ENCODE results near the gene PKD1L1. TPM values are rescaled to one million over a fixed set of nuclear protein-coding genes. Genes with fewer than 3 reads are reported as not detected.

Gene PKD1L1
- total RNA-seq, 6 donors from 2014 or later, result 0.46 to 4.8 (median 0.75) TPM

DNA sequence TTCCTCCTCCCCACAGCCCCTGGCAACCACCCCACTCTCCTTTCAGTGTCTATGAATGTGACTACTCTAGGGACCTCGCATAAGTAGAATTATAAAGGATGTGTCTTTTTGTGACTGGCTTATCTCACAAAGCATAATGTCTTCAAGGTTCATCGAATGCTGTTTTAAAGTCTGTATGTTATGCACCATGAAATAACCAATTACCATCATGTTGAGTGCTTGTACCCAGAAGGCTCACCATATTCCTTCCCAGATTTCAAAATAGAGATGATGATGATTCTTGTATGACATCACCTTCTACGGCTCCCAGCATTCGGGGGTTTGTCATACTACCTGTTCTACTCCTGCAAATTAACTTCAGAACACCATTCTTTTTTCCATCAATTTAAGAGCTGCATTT is 11.9 kb downstream of the PKD1L1 start:
- H3K27me3 ChIP-seq, result no peaks in the 10 kb centered on the region
- no peaks in the 10 kb centered on the region for H3K9me3 ChIP-seq
- no peak for ATAC-seq (ENCODE audit: low FRiP score in 2 of 2)
- H3K4me1 ChIP-seq, result peaks cover 12 to 20% (median 17%) of the 10 kb centered on the region in 4 donors
- TF ChIP-seq POLR2AphosphoS5 (IDR thresholded peaks at IDR 0.05), result no peak
- TF ChIP-seq, protein P1, sequence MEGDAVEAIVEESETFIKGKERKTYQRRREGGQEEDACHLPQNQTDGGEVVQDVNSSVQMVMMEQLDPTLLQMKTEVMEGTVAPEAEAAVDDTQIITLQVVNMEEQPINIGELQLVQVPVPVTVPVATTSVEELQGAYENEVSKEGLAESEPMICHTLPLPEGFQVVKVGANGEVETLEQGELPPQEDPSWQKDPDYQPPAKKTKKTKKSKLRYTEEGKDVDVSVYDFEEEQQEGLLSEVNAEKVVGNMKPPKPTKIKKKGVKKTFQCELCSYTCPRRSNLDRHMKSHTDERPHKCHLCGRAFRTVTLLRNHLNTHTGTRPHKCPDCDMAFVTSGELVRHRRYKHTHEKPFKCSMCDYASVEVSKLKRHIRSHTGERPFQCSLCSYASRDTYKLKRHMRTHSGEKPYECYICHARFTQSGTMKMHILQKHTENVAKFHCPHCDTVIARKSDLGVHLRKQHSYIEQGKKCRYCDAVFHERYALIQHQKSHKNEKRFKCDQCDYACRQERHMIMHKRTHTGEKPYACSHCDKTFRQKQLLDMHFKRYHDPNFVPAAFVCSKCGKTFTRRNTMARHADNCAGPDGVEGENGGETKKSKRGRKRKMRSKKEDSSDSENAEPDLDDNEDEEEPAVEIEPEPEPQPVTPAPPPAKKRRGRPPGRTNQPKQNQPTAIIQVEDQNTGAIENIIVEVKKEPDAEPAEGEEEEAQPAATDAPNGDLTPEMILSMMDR (IDR thresholded peaks at IDR 0.05), result no peak
- no peak for TF ChIP-seq EP300 (IDR thresholded peaks at IDR 0.05)
- no peak for TF ChIP-seq POLR2A (IDR thresholded peaks at IDR 0.05)
- no peak for DNase-seq
- no peak overlapping the region for H3K27ac ChIP-seq
- H3K36me3 ChIP-seq, result no peaks in the 10 kb centered on the region
- WGBS, 2 donors, result 95 to 97% methylated on average over 4 of the region's 4 CpGs
- H3K4me3 ChIP-seq, result no peak overlapping the region

DNA sequence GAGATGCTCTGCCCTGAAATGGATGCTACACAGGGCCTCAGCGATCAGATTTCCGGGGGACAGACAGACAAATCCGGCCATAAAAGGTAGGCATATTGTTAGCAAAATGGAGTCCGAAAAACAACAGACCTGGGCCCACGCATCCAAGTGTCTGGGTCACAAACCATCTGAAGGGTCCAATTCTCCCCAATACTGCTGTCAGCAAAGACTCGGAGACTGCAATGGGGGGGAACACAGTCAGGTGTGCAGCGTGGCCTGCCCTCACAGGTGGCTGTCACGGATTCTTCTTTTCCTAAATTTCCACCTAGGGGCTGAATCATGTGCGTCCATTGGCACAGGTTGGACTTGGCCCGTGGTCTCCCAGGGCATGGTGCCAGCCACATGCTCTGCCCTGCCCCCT is 12.9 kb downstream of the PKD1L1 start:
- WGBS, 2 donors, result 90 to 93% methylated on average over 10 of the region's 10 CpGs

DNA sequence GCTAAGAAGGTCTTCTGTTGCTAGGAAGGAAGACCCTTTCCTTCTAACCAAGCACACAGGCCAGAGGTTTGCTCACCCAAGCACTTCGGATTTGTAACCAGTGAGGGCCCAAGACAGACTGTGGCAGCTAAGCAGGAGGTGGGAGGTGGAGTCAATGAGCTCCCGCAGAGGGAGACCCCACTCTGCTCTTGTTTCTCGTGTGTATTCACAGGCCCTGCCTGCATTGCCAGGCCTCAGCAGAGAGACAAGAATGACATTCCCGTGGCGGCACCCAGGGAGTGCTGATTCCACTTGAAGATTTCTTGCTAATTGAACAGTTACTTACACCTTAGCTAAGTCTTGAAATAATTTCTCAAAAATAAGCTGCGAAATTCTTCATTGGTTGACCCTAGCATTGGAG is 13.4 kb downstream of the PKD1L1 start:
- ATAC-seq (ENCODE audit: low FRiP score in 2 of 2) (no peak), DNase-seq (no peak)
- no peak overlapping the region for H3K27ac ChIP-seq
- H3K4me1 ChIP-seq, result peaks cover 2 to 5% (median 4%) of the 10 kb centered on the region in 4 donors
- H3K9me3 ChIP-seq, result no peaks in the 10 kb centered on the region
- 92 to 100% methylated on average over 3 to 6 of the region's 6 CpGs for WGBS, 2 donors
- H3K4me3 ChIP-seq, result no peak overlapping the region
- TF ChIP-seq POLR2A (IDR thresholded peaks at IDR 0.05) (no peak), EP300 (IDR thresholded peaks at IDR 0.05) (no peak), POLR2AphosphoS5 (IDR thresholded peaks at IDR 0.05) (no peak)
- TF ChIP-seq, protein P1 (IDR thresholded peaks at IDR 0.05), result no peak
- no peaks in the 10 kb centered on the region for H3K36me3 ChIP-seq
- H3K27me3 ChIP-seq, result no peaks in the 10 kb centered on the region

More for the DNA sequence above, 12.9 kb downstream of the PKD1L1 start:
- TF ChIP-seq POLR2AphosphoS5 (IDR thresholded peaks at IDR 0.05) (no peak), POLR2A (IDR thresholded peaks at IDR 0.05) (no peak), EP300 (IDR thresholded peaks at IDR 0.05) (no peak)
- TF ChIP-seq, protein P1 (IDR thresholded peaks at IDR 0.05), result no peak
- no peak for DNase-seq
- Histone ChIP-seq H3K27me3 (no peaks in the 10 kb centered on the region), H3K27ac (no peak overlapping the region), H3K9me3 (no peaks in the 10 kb centered on the region), H3K36me3 (no peaks in the 10 kb centered on the region), H3K4me1 (peaks cover 5 to 10% (median 9%) of the 10 kb centered on the region in 4 donors), H3K4me3 (no peak overlapping the region)
- no peak for ATAC-seq (ENCODE audit: low FRiP score in 2 of 2)

DNA sequence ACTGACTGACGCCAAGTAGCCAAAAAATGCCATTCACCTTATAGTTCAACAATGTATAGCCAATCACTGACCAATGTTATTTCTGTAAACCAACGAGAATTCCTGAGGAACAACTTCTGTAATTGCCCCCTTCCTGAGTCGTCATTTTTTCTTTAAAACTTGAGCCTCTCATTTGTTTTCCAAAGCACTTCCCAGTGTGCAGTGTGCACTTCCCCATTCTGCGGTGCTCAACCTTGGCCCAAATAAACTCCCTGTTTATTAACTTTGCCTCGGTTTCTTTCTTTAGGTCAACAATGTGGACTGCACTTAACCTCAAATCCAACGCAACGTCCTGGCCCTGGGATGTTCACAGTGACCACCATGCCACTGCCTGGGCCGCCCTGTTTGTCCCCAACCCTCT is 15.1 kb downstream of the PKD1L1 start:
- H3K4me1 ChIP-seq, result no peaks in the 10 kb centered on the region
- WGBS, 2 donors, result 63 to 78% methylated on average over 8 of the region's 8 CpGs
- DNase-seq (no peak), ATAC-seq (ENCODE audit: low FRiP score in 2 of 2) (no peak)
- no peaks in the 10 kb centered on the region for H3K27me3 ChIP-seq
- no peaks in the 10 kb centered on the region for H3K9me3 ChIP-seq
- H3K4me3 ChIP-seq, result no peak overlapping the region
- H3K36me3 ChIP-seq, result no peaks in the 10 kb centered on the region
- TF ChIP-seq, protein P1 (IDR thresholded peaks at IDR 0.05), result no peak
- TF ChIP-seq POLR2AphosphoS5 (IDR thresholded peaks at IDR 0.05), result no peak
- no peak for TF ChIP-seq POLR2A (IDR thresholded peaks at IDR 0.05)
- TF ChIP-seq EP300 (IDR thresholded peaks at IDR 0.05), result no peak
- H3K27ac ChIP-seq, result no peak overlapping the region

DNA sequence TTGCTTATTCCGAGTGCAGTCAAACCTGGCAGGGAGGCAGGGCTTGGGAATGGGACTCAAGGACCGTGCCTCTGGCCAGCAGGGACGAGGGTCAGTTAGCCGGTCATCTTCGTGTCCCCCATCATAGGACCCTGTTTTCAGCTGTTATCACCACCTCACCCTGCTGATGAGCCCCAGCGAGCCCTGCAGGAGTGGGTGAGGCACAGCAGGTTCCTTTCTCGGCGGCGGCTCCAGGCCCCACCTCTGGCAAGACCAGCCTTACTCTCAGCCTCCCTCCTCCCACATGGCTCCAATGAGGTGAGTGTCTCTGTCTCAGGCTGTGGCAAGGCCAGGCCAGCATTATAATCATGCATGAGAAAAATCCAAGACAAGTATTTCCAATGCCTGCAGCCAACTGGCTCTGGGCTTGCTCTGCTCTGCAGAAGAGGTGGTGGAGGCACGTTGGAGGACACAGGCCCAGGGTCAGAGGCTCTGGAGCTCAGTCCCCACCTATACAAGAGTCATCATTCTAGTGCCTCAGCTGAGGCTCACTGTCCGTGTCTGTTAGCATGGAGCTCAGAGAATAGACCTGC is 15.7 kb downstream of the PKD1L1 start:
- no peaks in the 10 kb centered on the region for H3K27me3 ChIP-seq
- no peaks in the 10 kb centered on the region for H3K4me1 ChIP-seq
- WGBS, 2 donors, result 85 to 87% methylated on average over 3 to 11 of the region's 11 CpGs
- no peak overlapping the region for H3K27ac ChIP-seq
- no peak overlapping the region for H3K4me3 ChIP-seq
- no peaks in the 10 kb centered on the region for H3K36me3 ChIP-seq
- ATAC-seq (ENCODE audit: low FRiP score in 2 of 2) (no peak), DNase-seq (no peak)
- TF ChIP-seq POLR2AphosphoS5 (IDR thresholded peaks at IDR 0.05), result no peak
- TF ChIP-seq, protein P1 (IDR thresholded peaks at IDR 0.05), result no peak
- no peak for TF ChIP-seq EP300 (IDR thresholded peaks at IDR 0.05)
- no peak for TF ChIP-seq POLR2A (IDR thresholded peaks at IDR 0.05)
- no peaks in the 10 kb centered on the region for H3K9me3 ChIP-seq
